HCEC 1CT (cell line): ENCODE results near the gene TMEM258.
A peak's percentile ranks its signal among the peaks of the same experiment; 100 is the strongest.

ENCODE experiments used
- DNase-seq: peaks from one replicate; pipeline ENCODE4 v3.0.0-alpha.2; 2017

Gene TMEM258

DNA sequence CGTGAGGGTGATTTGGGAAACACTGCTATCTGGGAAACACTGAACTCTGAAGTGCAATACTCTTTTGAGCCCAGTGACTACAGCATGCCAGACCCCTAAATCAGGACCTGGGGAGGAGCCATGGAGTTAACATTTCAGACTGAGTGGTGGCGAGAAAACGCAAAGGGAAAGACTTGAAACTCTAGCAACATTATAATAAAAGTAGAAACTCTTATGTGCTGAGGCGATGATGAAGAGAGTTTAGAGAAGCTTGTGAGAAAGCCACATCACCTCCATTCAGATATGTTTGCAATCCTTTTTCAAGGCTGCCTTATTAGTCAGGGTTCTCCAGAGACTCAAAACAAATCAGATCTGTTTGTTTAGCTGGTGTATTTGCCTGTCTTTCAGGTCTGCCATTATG is 2.2 kb upstream of the TMEM258 start:
- no peak for DNase-seq

- no peak for DNase-seq
Measured at GRCh38 chr11:61793829-61794204, 1.4 kb upstream of the TMEM258 start.

DNA sequence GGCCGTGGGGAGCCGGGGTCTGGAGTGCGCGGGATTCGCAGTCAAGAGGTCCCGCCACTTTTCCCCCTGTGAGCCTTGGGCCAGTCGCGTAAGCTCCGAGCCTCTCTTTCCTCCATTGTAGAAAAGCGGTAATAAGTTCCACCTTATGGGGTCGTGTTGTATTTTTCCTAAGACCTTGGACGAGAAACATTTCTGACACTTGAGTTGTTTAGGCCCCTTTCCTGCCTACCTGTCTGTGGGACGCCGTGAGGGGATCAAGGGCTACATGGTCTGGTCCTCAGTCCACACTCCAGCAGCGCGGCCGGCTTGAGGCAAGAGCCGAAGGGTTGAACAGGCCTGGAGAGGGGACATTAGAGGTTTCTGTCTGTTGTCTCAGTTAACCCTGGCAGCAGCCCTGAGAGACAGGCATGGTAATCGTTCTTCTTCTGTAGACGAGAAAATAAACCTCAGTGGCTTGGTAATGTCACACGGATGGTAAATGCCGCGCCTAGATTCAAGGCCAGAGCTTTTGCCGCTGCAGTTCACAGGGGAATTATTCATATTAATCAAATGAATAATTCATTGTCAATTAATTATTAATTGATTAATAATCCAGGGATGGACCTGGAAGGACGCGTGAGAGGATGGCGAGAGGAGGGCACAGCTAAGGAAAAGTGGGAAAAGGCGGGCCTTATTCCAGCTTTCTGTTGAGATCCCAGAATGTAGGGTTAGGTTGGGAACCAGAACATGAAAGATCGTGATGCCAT is 857 bp upstream of the TMEM258 start:
- peak; percentile 14 for DNase-seq

GRCh38 chr11:61791737-61792309 is 576 bp downstream of the TMEM258 start:
- peak; percentile 83 for DNase-seq

GRCh38 chr11:61787928-61788491 is 4.4 kb downstream of the TMEM258 start:
- DNase-seq, result peak; percentile 67

DNA sequence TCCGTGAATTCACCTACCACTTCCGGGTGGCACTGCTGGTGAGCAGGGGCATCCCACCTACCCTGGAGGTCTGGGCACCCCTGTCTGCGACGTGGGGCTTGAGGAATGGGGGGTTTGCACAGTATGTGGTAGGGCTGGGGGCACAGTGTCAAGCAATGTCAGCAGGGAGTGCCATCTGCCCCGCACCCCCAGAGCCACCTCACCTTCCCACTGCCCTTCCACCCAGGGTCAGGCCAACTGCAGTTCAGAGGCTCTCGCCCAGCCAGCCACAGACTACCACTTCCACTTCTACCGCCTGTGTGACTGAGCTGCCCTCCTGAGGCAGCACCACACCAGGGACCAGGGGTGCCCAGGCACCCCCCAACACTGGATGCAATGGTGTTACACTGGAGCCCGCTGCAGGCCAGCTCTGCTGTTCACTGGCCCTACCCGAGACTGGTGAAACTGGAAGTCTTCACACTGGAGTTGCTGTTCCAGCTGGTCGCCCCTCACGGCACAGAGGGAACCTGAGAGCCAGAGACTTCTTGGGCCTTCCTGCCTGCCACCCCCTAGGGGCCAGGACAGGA is 6.5 kb downstream of the TMEM258 start:
- DNase-seq, result no peak

GRCh38 chr11:61784506-61784805 is 7.9 kb downstream of the TMEM258 start:
- no peak for DNase-seq

- DNase-seq, result no peak
Measured at GRCh38 chr11:61783717-61784505, 8.5 kb downstream of the TMEM258 start.

GRCh38 chr11:61782841-61783240 is 9.6 kb downstream of the TMEM258 start:
- DNase-seq, result no peak

DNA sequence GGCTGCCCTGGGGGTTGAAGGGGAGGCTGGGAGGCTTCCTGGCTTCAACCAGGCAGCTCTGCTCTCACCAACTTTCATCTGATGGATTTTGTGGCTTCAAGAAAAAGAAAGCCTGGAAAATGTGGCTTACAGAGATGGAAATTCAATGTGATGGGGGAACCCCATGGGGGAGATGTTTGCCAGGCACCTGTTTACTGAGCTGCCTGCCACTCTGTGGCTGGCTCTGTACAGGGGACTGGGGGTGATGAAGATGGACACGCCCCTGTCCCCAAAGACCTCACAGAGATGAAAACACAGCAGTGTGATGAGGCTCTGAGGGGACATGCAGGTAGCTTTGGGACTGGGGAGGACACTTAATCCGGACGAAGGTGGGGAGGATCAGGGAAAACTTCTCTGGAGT is 10.1 kb downstream of the TMEM258 start:
- no peak for DNase-seq

DNA sequence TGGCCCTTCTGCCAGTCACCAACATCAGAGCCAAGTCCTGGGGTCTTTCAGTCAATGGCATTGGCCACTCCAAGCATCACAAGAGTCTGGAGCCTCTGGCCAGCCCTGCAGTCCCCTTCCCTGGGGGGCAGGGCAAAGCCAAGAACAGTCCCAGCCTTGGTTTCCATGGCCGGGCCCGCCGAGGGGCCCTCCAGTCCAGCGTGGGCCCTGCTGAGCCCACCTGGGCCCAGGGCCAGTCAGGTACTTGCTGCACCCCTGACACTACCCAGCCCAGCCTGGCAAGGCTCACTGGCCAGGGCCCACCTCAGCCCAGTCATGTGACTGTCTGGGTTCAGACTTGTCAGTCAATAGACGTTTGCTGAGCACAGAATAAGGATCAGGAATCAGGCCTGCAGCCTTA is 10.8 kb downstream of the TMEM258 start:
- no peak for DNase-seq

- DNase-seq, result no peak
Measured at GRCh38 chr11:61780581-61781162, 11.7 kb downstream of the TMEM258 start.

GRCh38 chr11:61779666-61780525 is 12.5 kb downstream of the TMEM258 start:
- DNase-seq, result no peak

DNA sequence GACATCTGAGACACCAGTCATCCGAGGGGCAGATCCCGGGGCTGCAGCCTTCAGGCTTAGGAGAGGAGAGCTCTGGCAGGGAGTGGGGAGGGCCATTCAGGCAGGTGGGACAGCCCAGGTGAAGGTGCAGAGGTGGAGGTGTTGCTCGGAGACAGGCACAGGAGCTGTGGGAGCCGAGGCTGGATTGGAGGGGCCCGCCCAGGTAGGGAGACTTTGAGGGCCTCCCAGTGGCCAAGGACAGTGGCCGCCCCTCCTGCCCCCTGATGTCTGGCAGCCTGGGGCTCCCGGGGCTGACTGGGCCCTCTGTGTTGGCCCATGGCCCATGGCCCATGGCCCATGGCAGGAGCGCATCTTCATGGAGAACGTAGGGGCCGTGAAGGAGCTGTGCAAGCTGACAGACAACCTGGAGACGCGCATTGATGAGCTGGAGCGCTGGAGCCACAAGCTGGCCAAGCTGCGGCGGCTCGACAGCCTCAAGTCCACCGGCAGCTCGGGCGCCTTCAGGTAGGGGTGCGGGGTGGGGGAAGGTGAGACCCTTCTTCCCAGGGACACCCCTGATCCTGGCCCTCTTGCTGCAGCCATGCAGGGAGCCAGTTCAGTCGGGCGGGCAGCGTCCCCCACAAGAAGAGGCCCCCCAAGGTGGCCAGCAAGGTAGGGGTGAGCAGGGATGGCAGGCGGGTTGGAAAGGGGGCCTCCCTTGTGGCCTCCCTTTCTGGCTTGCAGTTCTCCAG is 13.3 kb downstream of the TMEM258 start:
- no peak for DNase-seq

DNA sequence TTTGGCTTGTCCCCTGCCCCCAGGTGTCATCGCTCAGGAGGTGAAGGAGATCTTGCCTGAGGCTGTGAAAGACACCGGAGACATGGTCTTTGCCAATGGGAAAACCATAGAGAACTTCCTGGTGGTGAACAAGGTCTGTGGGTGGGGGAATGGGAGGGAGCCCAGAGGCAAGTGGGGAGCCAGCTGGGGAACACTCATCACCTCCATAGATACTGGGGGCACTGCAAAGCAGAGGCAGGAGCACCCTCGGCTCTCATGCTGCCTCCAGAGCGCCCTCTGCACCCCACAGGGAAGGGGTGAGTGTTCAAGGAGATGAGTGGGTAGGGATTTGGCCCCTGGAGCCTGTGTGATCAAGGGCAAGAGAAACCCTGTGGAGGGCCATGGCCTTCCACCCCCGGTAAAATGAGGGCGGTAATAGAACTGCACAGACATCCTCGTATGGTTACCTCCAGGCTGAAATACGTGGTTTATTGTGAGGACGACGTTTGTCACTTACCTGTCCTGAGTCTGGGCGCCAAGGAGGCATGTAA is 14.0 kb downstream of the TMEM258 start:
- no peak for DNase-seq

DNA sequence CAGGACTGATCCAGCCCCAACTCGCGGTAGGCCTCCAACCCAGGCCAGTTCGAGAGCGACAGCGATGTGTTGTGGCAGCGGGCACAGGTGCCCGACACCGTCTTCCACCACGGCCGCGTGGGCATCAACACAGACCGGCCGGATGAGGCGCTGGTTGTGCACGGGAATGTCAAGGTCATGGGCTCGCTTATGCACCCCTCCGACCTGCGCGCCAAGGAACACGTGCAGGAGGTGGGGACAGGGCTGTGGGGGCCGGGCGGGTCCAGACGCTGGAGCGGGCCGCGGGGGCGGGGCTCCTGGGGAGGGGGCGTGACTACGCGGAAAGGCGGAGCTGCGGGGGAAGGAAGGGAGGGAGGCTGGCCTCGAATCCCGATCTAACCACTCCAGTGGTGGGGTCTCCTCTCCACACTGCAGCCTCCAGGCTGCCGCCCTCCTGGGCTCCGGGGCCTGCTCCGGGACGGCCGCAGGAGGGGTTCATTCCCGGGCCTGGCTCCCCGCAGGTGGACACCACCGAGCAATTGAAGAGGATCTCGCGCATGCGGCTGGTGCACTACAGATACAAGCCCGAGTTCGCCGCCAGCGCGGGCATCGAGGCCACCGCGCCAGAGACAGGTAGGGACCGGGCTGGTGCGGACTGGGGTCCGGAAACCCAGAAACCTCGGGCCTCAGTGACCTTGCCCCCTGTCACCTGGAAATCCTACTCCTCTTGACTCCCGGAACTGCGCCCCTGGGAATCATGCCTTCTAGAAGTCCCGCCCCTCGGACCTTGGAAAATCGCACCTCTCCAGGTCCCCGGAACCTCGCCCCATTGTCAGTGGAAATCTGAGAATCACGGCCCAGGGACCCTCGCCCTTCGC is 14.9 kb downstream of the TMEM258 start:
- DNase-seq, result no peak

- peak; percentile 59 for DNase-seq
Measured at GRCh38 chr11:61776561-61777075, 15.8 kb downstream of the TMEM258 start.

- no peak for DNase-seq
Measured at GRCh38 chr11:61775606-61776554, 16.5 kb downstream of the TMEM258 start.

- no peak for DNase-seq
Measured at GRCh38 chr11:61775106-61775505, 17.3 kb downstream of the TMEM258 start.
